Loucy (cell line): ENCODE results near the gene SPATA3.

Source experiments
- CTCF ChIP-seq: fragments of 200-600 bp; sonication (generic); conservative IDR thresholded peaks from 2 replicates; pipeline ENCODE4 v1.5.1; 2014; ENCODE audit warnings: mild to moderate bottlenecking, antibody characterized with exemption, low read length
- EZH2phosphoT487 ChIP-seq: fragments of 200-600 bp; IDR thresholded peaks from 2 replicates; pipeline ENCODE4 v1.6.1; 2018; ENCODE audit warnings: antibody characterized with exemption, mild to moderate bottlenecking, moderate library complexity, borderline replicate concordance

GRCh38 chr2:231043796-231044195, 47.9 kb downstream of the SPATA3 start:
- TF ChIP-seq CTCF (no peak), EZH2phosphoT487 (no peak)
